NCI-H1048 (cell line): Measurements from ENCODE around the gene NPR2.

Source experiments
- DNase-seq: peaks from one replicate; lab custom pipeline; 2025; lab: John Stamatoyannopoulos, UW

Gene NPR2

GRCh38 chr9:35858458-35858857, 67.1 kb downstream of the NPR2 start:
- DNase-seq = no peak
